Right atrium auricular region (tissue), 2 donors: ENCODE results near the gene SLMAP. TPM values are rescaled to one million over a fixed set of nuclear protein-coding genes. Genes with fewer than 3 reads are reported as not detected.

Experiments
- DNase-seq: peaks from one replicate; pipeline ENCODE4 v3.0.0-alpha.2; 2019; ENCODE audit warnings: low spot score
- H3K27ac ChIP-seq, 2 donors: fragments of 200-600 bp; sonication (generic); 1 replicate in 1 of 2; 2 replicates in 1 of 2; pipeline ENCODE4 v1.5.1; 2016 to 2019
- H3K27me3 ChIP-seq, 2 donors: fragments of 200-600 bp; sonication (generic); one replicate each; pipeline versions ENCODE4 v1.5.1 to v1.6.0; 2017 to 2019
- H3K36me3 ChIP-seq: fragments of 200-600 bp; sonication (generic); one replicate; pipeline ENCODE4 v1.5.1; 2016
- H3K4me1 ChIP-seq, 2 donors: fragments of 200-600 bp; sonication (generic); one replicate each; pipeline versions ENCODE4 v1.5.1 to v1.6.0; 2017 to 2019
- H3K4me3 ChIP-seq, 2 donors: fragments of 200-600 bp; sonication (generic); 1 replicate in 1 of 2; 2 replicates in 1 of 2; pipeline ENCODE4 v1.5.1; 2017 to 2019; ENCODE audit warnings: mild to moderate bottlenecking in 1 of 2, moderate library complexity in 1 of 2
- H3K9me3 ChIP-seq, 2 donors: fragments of 200-600 bp; sonication (generic); one replicate each; pipeline ENCODE4 v1.5.1; 2019
- CTCF ChIP-seq, 2 donors: fragments of 200-600 bp; sonication (generic); IDR thresholded peaks; one replicate each; pipeline ENCODE4 v1.5.1; 2019; ENCODE audit warnings: antibody characterized with exemption in 2 of 2
- total RNA-seq, 2 donors: library from RNA; depleted of rRNA; stranded (reverse); fragments of >200 nt; gene quantifications; one replicate each; pipeline ENCODE4 v1.1.0, GENCODE V29; 2016

The SLMAP gene
- total RNA-seq, 2 donors from 2014 or later = 220 to 256 TPM

DNA sequence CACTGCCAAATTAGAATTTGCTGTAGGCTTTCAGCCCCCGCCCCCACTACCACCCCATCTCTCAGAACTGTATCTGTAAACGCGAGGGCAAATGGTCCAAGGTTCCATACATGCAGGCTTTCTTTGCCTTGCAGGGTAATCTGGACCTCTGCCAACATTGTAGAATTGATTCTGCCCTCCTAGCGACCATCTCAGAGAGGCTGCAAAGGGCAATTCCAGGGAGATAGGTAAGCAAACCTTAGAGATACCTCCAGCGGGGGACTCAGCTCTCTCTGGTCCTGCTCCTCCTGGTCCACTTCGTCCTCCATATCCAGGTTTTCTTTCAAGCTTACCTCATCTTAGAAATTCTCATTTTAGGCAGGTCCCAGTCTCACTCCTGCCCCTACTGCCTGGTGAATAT is 64.4 kb downstream of the SLMAP start:
- Histone ChIP-seq H3K27ac (no peak overlapping the region), H3K4me1 (peaks cover 0 to 22% of the 10 kb centered on the region in 2 donors)

DNA sequence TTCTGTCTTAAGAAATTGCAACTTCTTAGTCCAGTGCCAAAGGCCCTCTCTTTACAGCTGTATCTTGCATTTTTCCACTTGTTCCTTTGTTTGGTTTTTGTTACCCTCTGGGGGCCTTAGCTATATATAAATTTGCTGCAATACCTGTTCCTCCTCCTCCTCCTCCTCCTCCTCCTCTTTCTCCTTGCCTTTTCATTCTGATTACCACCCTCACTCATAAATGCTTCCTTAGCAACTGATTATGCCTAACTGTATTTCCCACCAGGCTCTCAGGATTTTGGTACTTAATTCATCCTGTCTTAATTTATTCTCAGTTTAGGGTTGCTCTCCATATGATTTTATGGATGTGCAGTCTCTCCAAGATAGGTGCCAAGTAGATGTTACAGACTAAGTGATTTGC is 65.7 kb downstream of the SLMAP start:
- Histone ChIP-seq H3K27me3 (no peaks in the 10 kb centered on the region), H3K4me3 (no peak overlapping the region), H3K9me3 (no peaks in the 10 kb centered on the region), H3K36me3 (no peaks in the 10 kb centered on the region), H3K4me1 (peaks cover 0 to 27% of the 10 kb centered on the region in 2 donors), H3K27ac (no peak overlapping the region)
- TF ChIP-seq CTCF (IDR thresholded peaks at IDR 0.05) = no peak
- no peak for DNase-seq

More for the DNA sequence above, 64.4 kb downstream of the SLMAP start:
- no peaks in the 10 kb centered on the region for H3K27me3 ChIP-seq
- no peaks in the 10 kb centered on the region for H3K36me3 ChIP-seq
- DNase-seq = no peak
- no peak overlapping the region for H3K4me3 ChIP-seq
- TF ChIP-seq CTCF (IDR thresholded peaks at IDR 0.05) = no peak
- H3K9me3 ChIP-seq = no peaks in the 10 kb centered on the region

- no peaks in the 10 kb centered on the region for H3K27me3 ChIP-seq
- DNase-seq = no peak
- no peaks in the 10 kb centered on the region for H3K9me3 ChIP-seq
- peaks cover 0 to 28% of the 10 kb centered on the region in 2 donors for H3K4me1 ChIP-seq
- H3K27ac ChIP-seq = no peak overlapping the region
- H3K36me3 ChIP-seq = no peaks in the 10 kb centered on the region
- TF ChIP-seq CTCF (IDR thresholded peaks at IDR 0.05) = no peak
- H3K4me3 ChIP-seq = no peak overlapping the region
Observed at GRCh38 chr3:57822686-57823085, 66.6 kb downstream of the SLMAP start.

DNA sequence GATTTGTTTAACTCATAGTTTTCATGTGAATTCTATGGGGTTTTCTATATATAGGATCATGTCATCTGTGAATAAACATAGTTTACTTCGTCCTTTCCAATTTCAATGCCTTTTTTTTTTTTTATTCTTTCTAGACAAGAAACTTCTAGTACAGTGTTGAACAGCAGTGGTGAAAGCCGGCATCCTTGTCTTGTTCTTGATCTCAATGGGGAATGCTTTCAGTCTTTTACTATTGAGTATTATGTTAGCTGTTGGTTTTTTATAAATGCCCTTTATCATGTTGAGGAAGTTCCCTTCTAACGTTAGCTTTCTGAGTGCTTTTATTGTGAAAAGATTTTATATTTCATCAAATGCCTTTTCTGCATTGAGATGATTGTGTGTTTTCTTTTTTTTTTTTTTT is 69.0 kb downstream of the SLMAP start:
- no peak for TF ChIP-seq CTCF (IDR thresholded peaks at IDR 0.05)
- H3K27me3 ChIP-seq = no peaks in the 10 kb centered on the region
- H3K9me3 ChIP-seq = no peaks in the 10 kb centered on the region
- no peak for DNase-seq
- no peak overlapping the region for H3K27ac ChIP-seq
- H3K36me3 ChIP-seq = no peaks in the 10 kb centered on the region
- peaks cover 0 to 28% of the 10 kb centered on the region in 2 donors for H3K4me1 ChIP-seq
- H3K4me3 ChIP-seq = no peak overlapping the region

GRCh38 chr3:57826245-57826951 is 70.3 kb downstream of the SLMAP start:
- no peak for DNase-seq
- Histone ChIP-seq H3K27me3 (no peaks in the 10 kb centered on the region), H3K27ac (no peak overlapping the region), H3K4me3 (no peak overlapping the region), H3K4me1 (peaks cover 0 to 19% of the 10 kb centered on the region in 2 donors), H3K9me3 (no peaks in the 10 kb centered on the region), H3K36me3 (no peaks in the 10 kb centered on the region)
- peak in 1 of 2 donors; percentile 39 for TF ChIP-seq CTCF (IDR thresholded peaks at IDR 0.05)
